Transverse colon (tissue), 4 donors: Measurements from ENCODE around the gene LCMT1. TPM values are rescaled to one million over a fixed set of nuclear protein-coding genes. Genes with fewer than 3 reads are reported as not detected.

Experiments
- DNase-seq: peaks from one replicate; pipeline ENCODE4 v3.0.0-alpha.2; 2019
- H3K27ac ChIP-seq, 4 donors: fragments of 200-600 bp; sonication (generic); 2 replicates each; pipeline ENCODE4 v1.5.1; 2016 to 2018; ENCODE audit warnings: inconsistent platforms in 4 of 4
- H3K27me3 ChIP-seq: fragments of 200-600 bp; sonication (generic); 2 replicates; pipeline ENCODE4 v1.5.1; 2017; ENCODE audit warnings: inconsistent platforms
- H3K36me3 ChIP-seq, 4 donors: fragments of 200-600 bp; sonication (generic); 2 replicates each; pipeline ENCODE4 v1.5.1; 2017 to 2019; ENCODE audit warnings: inconsistent platforms in 4 of 4
- H3K4me1 ChIP-seq, 4 donors: fragments of 200-600 bp; sonication (generic); 2 replicates each; pipeline ENCODE4 v1.5.1; 2017 to 2020; ENCODE audit warnings: inconsistent platforms in 4 of 4
- H3K4me3 ChIP-seq, 4 donors: fragments of 200-600 bp; sonication (generic); 1 replicate in 1 of 4; 2 replicates in 3 of 4; pipeline versions ENCODE4 v1.5.1 to v1.6.1; 2017 to 2019; ENCODE audit warnings: inconsistent platforms in 4 of 4
- H3K9me3 ChIP-seq, 2 donors: fragments of 200-600 bp; sonication (generic); 2 replicates each; pipeline ENCODE4 v1.5.1; 2017 to 2019; ENCODE audit warnings: inconsistent platforms in 2 of 2
- EP300 ChIP-seq: sonication (generic); formaldehyde crosslinking; IDR thresholded peaks from one replicate; pipeline ENCODE4 v1.6.1; 2017; ENCODE audit warnings: antibody characterized with exemption, low read depth
- POLR2A ChIP-seq: fragments of 450-650 bp; IDR thresholded peaks from one replicate; pipeline ENCODE4 v1.6.1; 2016; ENCODE audit warnings: antibody characterized with exemption, mild to moderate bottlenecking, moderate library complexity
- POLR2AphosphoS5 ChIP-seq, 3 donors: sonication (generic); formaldehyde crosslinking; IDR thresholded peaks; one replicate each; pipeline ENCODE4 v1.6.1; 2016; ENCODE audit warnings: antibody characterized with exemption in 3 of 3
- WGBS, 2 donors: methylation state at CpG; one replicate each; pipeline ENCODE4 v1.1.5; 2018; ENCODE audit warnings: low coverage in 1 of 2; 5-methylcytosine and 5-hydroxymethylcytosine counted together
- in situ Hi-C, 4 donors: fragments of 200-750 bp; cut with MboI; loops; one replicate each; pipeline versions ENCODE4 v1.15.0 to v1.15.1; 2017; ENCODE audit warnings: low sequenced_read_pairs in 3 of 4, low pct_ligation_motif_present in 1 of 4, low pct_unique_long_range_greater_than_20kb in 1 of 4
- intact Hi-C: fragments of 100-400 bp; cut with DNase I; formaldehyde crosslinking; loops from one replicate; pipeline ENCODE4 v1.15.1; 2023; ENCODE audit warnings: low total_unique reads
- total RNA-seq, 4 donors: library from RNA; depleted of rRNA; stranded (reverse); fragments of >200 nt; gene quantifications; one replicate each; pipeline ENCODE4 v1.1.0, GENCODE V29; 2016
- TF ChIP-seq, protein P1 (sequence below), 5 experiments: fragments of 200-600 bp in 3 of 5; fragments of 450-650 bp in 2 of 5; sonication (generic) in 3 of 5; IDR thresholded peaks; 1 replicate in 2 of 5; 2 replicates in 3 of 5; pipeline ENCODE4 v1.5.1; 2016 to 2017; ENCODE audit warnings: antibody characterized with exemption in 5 of 5, inconsistent platforms in 3 of 5, mild to moderate bottlenecking in 2 of 5, moderate library complexity in 1 of 5

LCMT1 gene
- total RNA-seq, 4 donors from 2014 or later = 23.5 to 53.7 (median 43.6) TPM

GRCh38 chr16:25157271-25157875 is 45.8 kb downstream of the LCMT1 start:
- peaks cover 0 to 14% (median 3%) of the 10 kb centered on the region in 4 donors for H3K36me3 ChIP-seq
- H3K9me3 ChIP-seq = no peaks in the 10 kb centered on the region
- no peak overlapping the region for H3K4me3 ChIP-seq
- no peak overlapping the region for H3K27ac ChIP-seq
- TF ChIP-seq, protein P1, sequence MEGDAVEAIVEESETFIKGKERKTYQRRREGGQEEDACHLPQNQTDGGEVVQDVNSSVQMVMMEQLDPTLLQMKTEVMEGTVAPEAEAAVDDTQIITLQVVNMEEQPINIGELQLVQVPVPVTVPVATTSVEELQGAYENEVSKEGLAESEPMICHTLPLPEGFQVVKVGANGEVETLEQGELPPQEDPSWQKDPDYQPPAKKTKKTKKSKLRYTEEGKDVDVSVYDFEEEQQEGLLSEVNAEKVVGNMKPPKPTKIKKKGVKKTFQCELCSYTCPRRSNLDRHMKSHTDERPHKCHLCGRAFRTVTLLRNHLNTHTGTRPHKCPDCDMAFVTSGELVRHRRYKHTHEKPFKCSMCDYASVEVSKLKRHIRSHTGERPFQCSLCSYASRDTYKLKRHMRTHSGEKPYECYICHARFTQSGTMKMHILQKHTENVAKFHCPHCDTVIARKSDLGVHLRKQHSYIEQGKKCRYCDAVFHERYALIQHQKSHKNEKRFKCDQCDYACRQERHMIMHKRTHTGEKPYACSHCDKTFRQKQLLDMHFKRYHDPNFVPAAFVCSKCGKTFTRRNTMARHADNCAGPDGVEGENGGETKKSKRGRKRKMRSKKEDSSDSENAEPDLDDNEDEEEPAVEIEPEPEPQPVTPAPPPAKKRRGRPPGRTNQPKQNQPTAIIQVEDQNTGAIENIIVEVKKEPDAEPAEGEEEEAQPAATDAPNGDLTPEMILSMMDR (IDR thresholded peaks at IDR 0.05) = no peak
- TF ChIP-seq POLR2AphosphoS5 (IDR thresholded peaks at IDR 0.05) (no peak), EP300 (no peak), POLR2A (no peak)
- no peaks in the 10 kb centered on the region for H3K4me1 ChIP-seq
- in situ Hi-C loops (no loop called here), intact Hi-C loops (no loop called here)
- H3K27me3 ChIP-seq = no peaks in the 10 kb centered on the region
- no peak for DNase-seq
- 93 to 94% methylated on average over 7 to 8 of the region's 8 CpGs for WGBS, 2 donors

GRCh38 chr16:25158401-25158800 is 46.9 kb downstream of the LCMT1 start:
- H3K4me1 ChIP-seq = no peaks in the 10 kb centered on the region
- H3K36me3 ChIP-seq = peaks cover 0 to 11% (median 3%) of the 10 kb centered on the region in 4 donors
- WGBS, 2 donors = 85 to 88% methylated on average over 4 to 5 of the region's 5 CpGs
- no peaks in the 10 kb centered on the region for H3K9me3 ChIP-seq
- intact Hi-C loops = no loop called here
- in situ Hi-C loops = no loop called here
- H3K27ac ChIP-seq = no peak overlapping the region
- no peaks in the 10 kb centered on the region for H3K27me3 ChIP-seq
- TF ChIP-seq POLR2AphosphoS5 (IDR thresholded peaks at IDR 0.05) (no peak), EP300 (no peak), POLR2A (no peak)
- TF ChIP-seq, protein P1 (IDR thresholded peaks at IDR 0.05) = no peak
- no peak for DNase-seq
- no peak overlapping the region for H3K4me3 ChIP-seq

DNA sequence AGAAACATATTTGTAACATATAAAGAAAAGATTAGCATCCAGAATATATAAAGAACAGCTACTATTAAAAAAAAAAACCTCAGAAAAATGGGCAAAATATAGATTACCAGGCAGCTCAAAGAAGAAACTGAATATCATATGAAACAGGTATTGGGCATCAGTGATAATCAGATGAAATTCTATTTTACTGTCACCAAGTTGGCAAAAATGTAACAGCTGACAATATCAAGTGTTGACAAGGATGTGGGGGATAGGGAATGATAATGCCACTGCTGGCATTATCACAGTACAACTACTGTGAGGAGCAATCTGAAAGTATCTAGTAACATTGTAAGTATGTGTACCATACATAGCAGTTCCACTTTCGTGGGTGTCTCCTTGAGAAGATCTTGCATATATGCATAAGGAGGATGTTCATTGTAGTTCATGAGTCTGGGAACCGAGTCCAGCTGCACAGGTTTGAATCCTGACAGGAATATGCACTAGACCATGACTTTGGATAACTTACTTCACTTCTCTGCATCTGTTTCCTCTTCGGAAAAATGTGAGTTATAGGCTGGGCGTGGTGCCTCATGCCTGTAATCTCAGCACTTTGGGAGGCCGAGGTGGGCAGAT is 50.3 kb downstream of the LCMT1 start:
- Histone ChIP-seq H3K9me3 (no peaks in the 10 kb centered on the region), H3K27ac (no peak overlapping the region), H3K4me1 (no peaks in the 10 kb centered on the region), H3K36me3 (peaks cover 0 to 29% (median 11%) of the 10 kb centered on the region in 4 donors), H3K27me3 (no peaks in the 10 kb centered on the region), H3K4me3 (no peak overlapping the region)
- no peak for DNase-seq
- intact Hi-C loops (no loop called here), in situ Hi-C loops (no loop called here)
- TF ChIP-seq EP300 = no peak
- TF ChIP-seq, protein P1 (IDR thresholded peaks at IDR 0.05) = no peak
- 91% methylated on average over 5 of the region's 5 CpGs; no CpG with 5 or more reads in 1 of the 2 donors for WGBS, 2 donors

DNA sequence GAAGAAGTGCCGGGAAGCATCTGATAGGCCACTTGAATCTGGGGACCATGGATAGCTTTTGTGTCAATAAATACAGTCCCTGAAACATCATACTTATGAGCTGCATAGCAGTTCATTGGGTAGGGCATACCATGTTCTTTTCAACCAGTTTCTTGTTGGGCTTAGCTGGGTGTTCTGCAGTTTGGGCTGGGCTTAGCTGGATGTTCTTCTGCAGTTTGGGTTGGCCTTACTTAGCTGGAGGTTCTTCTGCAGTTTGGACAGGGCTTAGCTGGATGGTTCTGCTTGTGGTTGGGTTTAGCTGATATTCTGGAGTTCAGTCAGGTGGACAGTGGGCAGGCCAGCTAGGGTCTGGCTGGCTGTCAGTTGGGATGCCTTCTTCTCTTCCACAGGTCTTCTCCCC is 52.1 kb downstream of the LCMT1 start:
- Histone ChIP-seq H3K4me1 (no peaks in the 10 kb centered on the region), H3K27me3 (no peaks in the 10 kb centered on the region), H3K36me3 (peaks cover 0 to 42% (median 15%) of the 10 kb centered on the region in 4 donors), H3K27ac (no peak overlapping the region), H3K4me3 (no peak overlapping the region), H3K9me3 (no peaks in the 10 kb centered on the region)
- in situ Hi-C loops = no loop called here
- intact Hi-C loops = no loop called here
- WGBS, 2 donors = 100% methylated on average over 1 of the region's 1 CpG
- DNase-seq = no peak
- TF ChIP-seq POLR2A (no peak), POLR2AphosphoS5 (IDR thresholded peaks at IDR 0.05) (no peak), EP300 (no peak)
- TF ChIP-seq, protein P1 (IDR thresholded peaks at IDR 0.05) = no peak
